ENCODE results near the gene ZNF789. TPM values are rescaled to one million over a fixed set of nuclear protein-coding genes. Genes with fewer than 3 reads are reported as not detected.

ZNF789 gene
- total and polyA plus RNA-seq, 9 of the 15 experiments (the other 6 are each of a cell fraction or from before 2014, with no cell fraction given): 6.1 to 57.0 (median 24.8) TPM

DNA sequence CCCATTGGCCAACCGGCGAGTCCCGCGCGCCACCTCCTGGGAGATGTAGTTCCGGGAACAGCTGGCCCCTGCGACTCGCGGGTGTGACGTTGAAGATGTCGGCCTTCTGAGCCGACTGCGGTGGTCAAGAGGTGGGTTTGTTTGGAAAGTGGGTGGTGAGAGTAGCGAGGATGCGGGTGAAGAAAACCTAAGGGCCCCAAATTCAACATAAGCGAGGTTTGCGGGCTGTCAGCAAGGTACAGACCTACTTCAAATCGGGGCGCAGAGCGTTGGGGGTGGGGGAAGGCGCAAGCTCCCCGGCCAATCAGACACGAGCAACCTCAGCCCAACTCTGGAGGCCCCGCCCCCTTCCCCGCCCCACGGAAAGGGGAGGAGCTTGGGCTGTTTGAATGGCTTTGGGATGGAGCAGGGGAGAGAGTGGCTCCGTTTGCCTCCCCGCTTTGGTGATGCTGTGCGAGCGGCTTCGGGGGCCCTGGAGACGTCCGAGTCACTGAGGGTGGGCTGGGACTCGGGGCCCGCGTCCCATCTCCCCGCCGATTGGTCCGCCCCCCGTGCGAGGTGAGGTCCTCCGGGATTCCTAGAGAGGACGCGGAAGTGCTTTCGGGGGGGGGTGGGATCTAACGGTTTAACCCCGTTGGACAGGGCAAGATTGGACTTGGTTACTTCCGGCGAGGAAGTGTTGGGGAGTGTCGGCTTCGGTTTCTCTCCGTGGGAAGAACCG, 32.1 kb downstream of the ZNF789 start, which contains the start of gene ZKSCAN5:
TSS of gene ZKSCAN5 (plus strand) at position 60 of the 721 bp plus-strand sequence. CDS start 1,383 bp downstream, outside the sequence.
- DNase-seq (ENCODE audit: extremely low read depth in 1 of 4, low spot score in 3 of 4) (peak; percentile 98 to 99 (median 98)), ATAC-seq (peak; percentile 88), FAIRE-seq (peak; percentile 78)
- H3K9ac ChIP-seq (ENCODE audit: insufficient read depth in 1 of 2, low read depth in 2 of 2, low read length in 2 of 2): peak within 1 kb of the TSS; percentile 86 to 88
- peaks cover 3% of the 10 kb centered on the region; the same call in 1 of the 2 replicates for H4K20me1 ChIP-seq (replicated peaks; ENCODE audit: control insufficient read depth, insufficient read depth, low read length)
- H3K4me3 ChIP-seq: peak within 1 kb of the TSS; percentile 84
- ChIA-PET CTCF (ENCODE audit: low intra/inter-chr PET ratio) (no interaction called here), POLR2A (interaction anchor here (0.5 to 3.1 kb wide), 19 partner anchors 10 to 1652 kb away, joined by 3 to 31 read pairs (median 4); partner anchors contain the start of genes ZCWPW1, ZNF655 and ZSCAN25)
- H3K9me3 ChIP-seq (replicated peaks; ENCODE audit: control insufficient read depth, insufficient read depth, low read depth, low read length): peaks cover 3% of the 10 kb centered on the region; the same call in 1 of the 2 replicates
- H3K4me2 ChIP-seq (ENCODE audit: insufficient read depth, low read length): peak within 1 kb of the TSS; percentile 93
- WGBS (ENCODE audit: insufficient coverage, low coverage, missing lambda C conversion rate): 0% methylated on average over 53 of the region's 53 CpGs
- H3K9me1 ChIP-seq (ENCODE audit: control insufficient read depth, insufficient read depth, low read length): no peaks in the 10 kb centered on the region
- H2AFZ ChIP-seq (ENCODE audit: low read depth, low read length): peak within 1 kb of the TSS; percentile 90
- in situ Hi-C loops (cut with MboI): no loop called here
- H3K36me3 ChIP-seq (ENCODE audit: control insufficient read depth, insufficient read depth, low read length): peaks cover 3% of the 10 kb centered on the region; the same call in 2 of the 3 replicates
- no peaks in the 10 kb centered on the region for H3K27me3 ChIP-seq (ENCODE audit: control insufficient read depth in 2 of 2, insufficient read depth in 2 of 2, low read length in 2 of 2)
- intact Hi-C loops (cut with micrococcal nuclease): loop anchor here (5.0 kb wide), 1 partner anchor 48 kb away; the partner anchor contains the start of gene FAM200A
- BruUV-seq (replicated peaks): no TSS peak
- H3K27ac ChIP-seq (ENCODE audit: extremely low read depth, low read depth, low read length): peak within 1 kb of the TSS; percentile 77
- H3K4me1 ChIP-seq (replicated peaks in 1 of 2; ENCODE audit: control insufficient read depth in 2 of 2, insufficient read depth in 2 of 2, low read length in 2 of 2): peaks cover 4 to 27% of the 10 kb centered on the region in 2 experiments; a peak in 3 of 5 replicates
- H3K79me2 ChIP-seq (ENCODE audit: control insufficient read depth, insufficient read depth, low read length): peaks cover 44% of the 10 kb centered on the region
- TF ChIP-seq, protein P1, sequence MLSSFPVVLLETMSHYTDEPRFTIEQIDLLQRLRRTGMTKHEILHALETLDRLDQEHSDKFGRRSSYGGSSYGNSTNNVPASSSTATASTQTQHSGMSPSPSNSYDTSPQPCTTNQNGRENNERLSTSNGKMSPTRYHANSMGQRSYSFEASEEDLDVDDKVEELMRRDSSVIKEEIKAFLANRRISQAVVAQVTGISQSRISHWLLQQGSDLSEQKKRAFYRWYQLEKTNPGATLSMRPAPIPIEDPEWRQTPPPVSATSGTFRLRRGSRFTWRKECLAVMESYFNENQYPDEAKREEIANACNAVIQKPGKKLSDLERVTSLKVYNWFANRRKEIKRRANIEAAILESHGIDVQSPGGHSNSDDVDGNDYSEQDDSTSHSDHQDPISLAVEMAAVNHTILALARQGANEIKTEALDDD (IDR thresholded peaks at IDR 0.05): peak; percentile 32; the same call in 1 of the 2 replicates
- TF ChIP-seq, protein P2, sequence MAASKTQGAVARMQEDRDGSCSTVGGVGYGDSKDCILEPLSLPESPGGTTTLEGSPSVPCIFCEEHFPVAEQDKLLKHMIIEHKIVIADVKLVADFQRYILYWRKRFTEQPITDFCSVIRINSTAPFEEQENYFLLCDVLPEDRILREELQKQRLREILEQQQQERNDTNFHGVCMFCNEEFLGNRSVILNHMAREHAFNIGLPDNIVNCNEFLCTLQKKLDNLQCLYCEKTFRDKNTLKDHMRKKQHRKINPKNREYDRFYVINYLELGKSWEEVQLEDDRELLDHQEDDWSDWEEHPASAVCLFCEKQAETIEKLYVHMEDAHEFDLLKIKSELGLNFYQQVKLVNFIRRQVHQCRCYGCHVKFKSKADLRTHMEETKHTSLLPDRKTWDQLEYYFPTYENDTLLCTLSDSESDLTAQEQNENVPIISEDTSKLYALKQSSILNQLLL (CRISPR knock-in tag; IDR thresholded peaks at IDR 0.05; ENCODE audit: borderline replicate concordance): no peak
- TF ChIP-seq SAFB (IDR thresholded peaks at IDR 0.05; ENCODE audit: borderline replicate concordance, low read depth, low read length) (no peak), ZNF184 (CRISPR knock-in tag; IDR thresholded peaks at IDR 0.05) (no peak), SREBF1 (IDR thresholded peaks at IDR 0.05; ENCODE audit: borderline replicate concordance, low read depth, low read length) (no peak), SRSF1 (IDR thresholded peaks at IDR 0.05; ENCODE audit: low read depth, low read length) (0 out of 2 replicates have a peak, but pooled peaks have one; percentile 46), BRCA1 (IDR thresholded peaks at IDR 0.05) (no peak), BRCA1 (CRISPR knock-in tag; IDR thresholded peaks at IDR 0.05) (no peak), ZNF311 (CRISPR knock-in tag; IDR thresholded peaks at IDR 0.05) (no peak), ZNF354B (CRISPR knock-in tag; IDR thresholded peaks at IDR 0.05) (no peak), BHLHE40 (IDR thresholded peaks at IDR 0.05; ENCODE audit: low read length) (no peak; the same call in 1 of the 2 replicates), ZNF57 (CRISPR knock-in tag; IDR thresholded peaks at IDR 0.05) (no peak), MAFK (IDR thresholded peaks at IDR 0.05; ENCODE audit: low read length) (no peak)
- TF ChIP-seq, protein P3, sequence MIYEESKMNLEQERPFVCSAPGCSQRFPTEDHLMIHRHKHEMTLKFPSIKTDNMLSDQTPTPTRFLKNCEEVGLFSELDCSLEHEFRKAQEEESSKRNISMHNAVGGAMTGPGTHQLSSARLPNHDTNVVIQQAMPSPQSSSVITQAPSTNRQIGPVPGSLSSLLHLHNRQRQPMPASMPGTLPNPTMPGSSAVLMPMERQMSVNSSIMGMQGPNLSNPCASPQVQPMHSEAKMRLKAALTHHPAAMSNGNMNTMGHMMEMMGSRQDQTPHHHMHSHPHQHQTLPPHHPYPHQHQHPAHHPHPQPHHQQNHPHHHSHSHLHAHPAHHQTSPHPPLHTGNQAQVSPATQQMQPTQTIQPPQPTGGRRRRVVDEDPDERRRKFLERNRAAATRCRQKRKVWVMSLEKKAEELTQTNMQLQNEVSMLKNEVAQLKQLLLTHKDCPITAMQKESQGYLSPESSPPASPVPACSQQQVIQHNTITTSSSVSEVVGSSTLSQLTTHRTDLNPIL (CRISPR knock-in tag; IDR thresholded peaks at IDR 0.05): no peak
- TF ChIP-seq, protein P4, sequence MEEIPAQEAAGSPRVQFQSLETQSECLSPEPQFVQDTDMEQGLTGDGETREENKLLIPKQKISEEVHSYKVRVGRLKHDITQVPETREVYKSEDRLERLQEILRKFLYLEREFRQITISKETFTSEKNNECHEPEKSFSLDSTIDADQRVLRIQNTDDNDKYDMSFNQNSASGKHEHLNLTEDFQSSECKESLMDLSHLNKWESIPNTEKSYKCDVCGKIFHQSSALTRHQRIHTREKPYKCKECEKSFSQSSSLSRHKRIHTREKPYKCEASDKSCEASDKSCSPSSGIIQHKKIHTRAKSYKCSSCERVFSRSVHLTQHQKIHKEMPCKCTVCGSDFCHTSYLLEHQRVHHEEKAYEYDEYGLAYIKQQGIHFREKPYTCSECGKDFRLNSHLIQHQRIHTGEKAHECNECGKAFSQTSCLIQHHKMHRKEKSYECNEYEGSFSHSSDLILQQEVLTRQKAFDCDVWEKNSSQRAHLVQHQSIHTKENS (CRISPR knock-in tag; IDR thresholded peaks at IDR 0.05): no peak
- TF ChIP-seq, protein P5, sequence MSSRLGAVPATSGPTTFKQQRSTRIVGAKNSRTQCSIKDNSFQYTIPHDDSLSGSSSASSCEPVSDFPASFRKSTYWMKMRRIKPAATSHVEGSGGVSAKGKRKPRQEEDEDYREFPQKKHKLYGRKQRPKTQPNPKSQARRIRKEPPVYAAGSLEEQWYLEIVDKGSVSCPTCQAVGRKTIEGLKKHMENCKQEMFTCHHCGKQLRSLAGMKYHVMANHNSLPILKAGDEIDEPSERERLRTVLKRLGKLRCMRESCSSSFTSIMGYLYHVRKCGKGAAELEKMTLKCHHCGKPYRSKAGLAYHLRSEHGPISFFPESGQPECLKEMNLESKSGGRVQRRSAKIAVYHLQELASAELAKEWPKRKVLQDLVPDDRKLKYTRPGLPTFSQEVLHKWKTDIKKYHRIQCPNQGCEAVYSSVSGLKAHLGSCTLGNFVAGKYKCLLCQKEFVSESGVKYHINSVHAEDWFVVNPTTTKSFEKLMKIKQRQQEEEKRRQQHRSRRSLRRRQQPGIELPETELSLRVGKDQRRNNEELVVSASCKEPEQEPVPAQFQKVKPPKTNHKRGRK (tag; IDR thresholded peaks at IDR 0.05): no peak

All from K562 (cell line).